Measurements from ENCODE around the gene CAPN9.

Gene CAPN9

GRCh38 chr1:230772457-230773395 lies 25.5 kb downstream of the CAPN9 start:
- peak; percentile 78 for ATAC-seq
- TF ChIP-seq ZC3H10 (CRISPR knock-in tag; IDR thresholded peaks at IDR 0.05) = no peak
- TF ChIP-seq ZFP30 (CRISPR knock-in tag; IDR thresholded peaks at IDR 0.05) = no peak
- TF ChIP-seq SNAI2 (CRISPR knock-in tag; IDR thresholded peaks at IDR 0.05) = no peak
- TF ChIP-seq RARB (CRISPR knock-in tag; IDR thresholded peaks at IDR 0.05) = no peak
- TF ChIP-seq PATZ1 (CRISPR knock-in tag; IDR thresholded peaks at IDR 0.05; ENCODE audit: borderline replicate concordance) = no peak
- TF ChIP-seq TOX (CRISPR knock-in tag; IDR thresholded peaks at IDR 0.05; ENCODE audit: borderline replicate concordance) = no peak
- TF ChIP-seq ISL1 (CRISPR knock-in tag; IDR thresholded peaks at IDR 0.05) = no peak
- TF ChIP-seq TCF4 (CRISPR knock-in tag; IDR thresholded peaks at IDR 0.05; ENCODE audit: borderline replicate concordance) = no peak
- no peak for TF ChIP-seq ZNF8 (CRISPR knock-in tag; IDR thresholded peaks at IDR 0.05)
- no peak for TF ChIP-seq PPARA (CRISPR knock-in tag; IDR thresholded peaks at IDR 0.05; ENCODE audit: borderline replicate concordance)
- no peak for TF ChIP-seq ZFP3 (CRISPR knock-in tag; IDR thresholded peaks at IDR 0.05)
- TF ChIP-seq GLIS3 (CRISPR knock-in tag; IDR thresholded peaks at IDR 0.05) = no peak
- no peak for TF ChIP-seq ZNF70 (CRISPR knock-in tag; IDR thresholded peaks at IDR 0.05)
- TF ChIP-seq OSR1 (CRISPR knock-in tag; IDR thresholded peaks at IDR 0.05) = no peak
- no peak for TF ChIP-seq ARNTL (CRISPR knock-in tag; IDR thresholded peaks at IDR 0.05; ENCODE audit: borderline replicate concordance, low read depth)
- no peak for TF ChIP-seq POU6F1 (CRISPR knock-in tag; IDR thresholded peaks at IDR 0.05; ENCODE audit: borderline replicate concordance, low read depth)
- TF ChIP-seq ZNF565 (CRISPR knock-in tag; conservative IDR thresholded peaks at IDR 0.05; ENCODE audit: low read depth) = no peak

- no peak for ATAC-seq
- TF ChIP-seq ISL1 (CRISPR knock-in tag; IDR thresholded peaks at IDR 0.05) (no peak), BACH2 (CRISPR knock-in tag; IDR thresholded peaks at IDR 0.05; ENCODE audit: borderline replicate concordance) (no peak), ARNTL (CRISPR knock-in tag; IDR thresholded peaks at IDR 0.05; ENCODE audit: borderline replicate concordance, low read depth) (no peak), ZFP3 (CRISPR knock-in tag; IDR thresholded peaks at IDR 0.05) (no peak), CREB5 (CRISPR knock-in tag; IDR thresholded peaks at IDR 0.05; ENCODE audit: low read depth) (no peak), OSR1 (CRISPR knock-in tag; IDR thresholded peaks at IDR 0.05) (no peak), TOX (CRISPR knock-in tag; IDR thresholded peaks at IDR 0.05; ENCODE audit: borderline replicate concordance) (no peak), ZFP30 (CRISPR knock-in tag; IDR thresholded peaks at IDR 0.05) (no peak), POU6F1 (CRISPR knock-in tag; IDR thresholded peaks at IDR 0.05; ENCODE audit: borderline replicate concordance, low read depth) (no peak), GLIS3 (CRISPR knock-in tag; IDR thresholded peaks at IDR 0.05) (no peak)
Measured at GRCh38 chr1:230773396-230774033, 26.3 kb downstream of the CAPN9 start.

- TF ChIP-seq CREB5 (CRISPR knock-in tag; IDR thresholded peaks at IDR 0.05; ENCODE audit: low read depth) (no peak), ZFP30 (CRISPR knock-in tag; IDR thresholded peaks at IDR 0.05) (no peak), TCF4 (CRISPR knock-in tag; IDR thresholded peaks at IDR 0.05; ENCODE audit: borderline replicate concordance) (no peak), CSRNP3 (CRISPR knock-in tag; IDR thresholded peaks at IDR 0.05) (no peak)
Measured at GRCh38 chr1:230778916-230779590, 31.9 kb downstream of the CAPN9 start.

More at GRCh38 chr1:230778916-230779590, 31.9 kb downstream of the CAPN9 start:
- no peak for ATAC-seq
